ENCODE data around the gene GPR18. TPM values are rescaled to one million over a fixed set of nuclear protein-coding genes. Genes with fewer than 3 reads are reported as not detected.
"Not testable (repeated sequence)": the region's sequence is repeated elsewhere in the genome, so short reads cannot be mapped to it uniquely, and the experiment has no call there.

GPR18 gene
- total RNA-seq, 1 donor from 2014 or later = not detected

- no peak for DNase-seq (ENCODE audit: low read depth in 2 of 2)
Measured at GRCh38 chr13:99266827-99267226, 8.6 kb upstream of the GPR18 start.

GRCh38 chr13:99265821-99266426, 7.7 kb upstream of the GPR18 start:
- peak; percentile 66 to 75 for DNase-seq (ENCODE audit: low read depth in 2 of 2)

- no peak for DNase-seq (ENCODE audit: low read depth in 2 of 2)
Measured at GRCh38 chr13:99265162-99265800, 7.1 kb upstream of the GPR18 start.

DNA sequence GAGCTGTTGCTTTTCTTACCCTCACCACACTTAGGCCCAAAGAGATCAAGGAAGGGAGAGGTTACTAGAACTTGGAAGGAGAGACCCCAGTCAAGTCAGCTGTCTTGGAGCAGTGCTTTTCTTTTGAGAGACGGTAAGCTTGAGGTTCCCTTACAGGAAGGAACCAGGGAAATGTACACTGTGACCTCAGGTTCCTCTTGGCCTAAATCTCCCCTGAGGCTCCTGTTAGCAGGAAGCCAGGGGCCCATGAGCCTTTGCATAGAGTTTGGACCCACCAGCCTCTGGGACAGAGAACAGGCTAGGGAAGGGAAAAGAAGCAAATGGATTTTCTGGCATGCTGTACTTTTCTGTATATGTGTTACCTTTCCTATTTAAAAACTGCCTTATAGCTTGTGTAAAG, 5.9 kb upstream of the GPR18 start:
- peak in 1 of 2 donors; percentile 18 for DNase-seq (ENCODE audit: low read depth in 2 of 2)

- DNase-seq (ENCODE audit: low read depth in 2 of 2) = no peak
Measured at GRCh38 chr13:99263126-99263785, 5.1 kb upstream of the GPR18 start.

DNA sequence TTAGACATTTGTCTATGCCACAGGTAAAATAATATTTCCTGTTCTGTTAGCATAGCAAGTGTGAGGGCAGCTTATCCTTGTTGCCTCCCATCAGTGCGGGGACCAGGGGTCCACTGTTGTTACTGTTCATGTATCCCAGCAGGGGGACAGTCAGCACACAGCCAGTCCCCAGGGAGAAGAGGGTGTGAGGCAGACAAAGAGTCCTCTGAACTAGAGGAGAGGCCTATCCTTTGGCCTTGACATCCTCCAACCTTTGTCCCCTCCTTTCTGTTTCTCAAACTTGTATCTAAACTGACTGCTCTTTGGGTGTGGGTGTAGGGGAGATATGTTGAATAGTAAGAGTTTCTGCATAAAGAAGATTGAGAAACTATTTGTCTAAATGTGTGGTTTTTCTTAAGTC, 2.9 kb upstream of the GPR18 start:
- no peak for DNase-seq (ENCODE audit: low read depth in 2 of 2)

GRCh38 chr13:99260216-99260615, 2.0 kb upstream of the GPR18 start:
- no peak for DNase-seq (ENCODE audit: low read depth in 2 of 2)

DNA sequence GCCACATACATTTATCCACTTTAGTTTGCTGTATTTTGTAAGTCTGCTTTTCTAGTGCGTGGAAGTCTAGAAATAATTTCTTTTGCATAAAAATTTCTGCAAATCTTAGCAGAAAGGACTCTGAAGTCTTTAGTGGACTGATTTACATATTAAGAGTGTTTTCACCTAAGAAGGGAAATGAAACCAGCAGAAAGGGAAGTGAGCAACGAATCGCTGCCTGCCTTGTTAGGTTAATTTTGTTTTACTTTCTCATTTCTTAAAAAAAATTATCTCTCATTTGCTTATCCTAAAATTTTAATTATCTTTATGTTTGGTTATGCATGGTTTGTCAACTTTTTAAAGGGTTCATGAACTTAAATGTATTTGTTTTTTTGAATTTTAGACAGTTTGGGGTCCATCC, 767 bp upstream of the GPR18 start:
- DNase-seq (ENCODE audit: low read depth in 2 of 2) = no peak

DNA sequence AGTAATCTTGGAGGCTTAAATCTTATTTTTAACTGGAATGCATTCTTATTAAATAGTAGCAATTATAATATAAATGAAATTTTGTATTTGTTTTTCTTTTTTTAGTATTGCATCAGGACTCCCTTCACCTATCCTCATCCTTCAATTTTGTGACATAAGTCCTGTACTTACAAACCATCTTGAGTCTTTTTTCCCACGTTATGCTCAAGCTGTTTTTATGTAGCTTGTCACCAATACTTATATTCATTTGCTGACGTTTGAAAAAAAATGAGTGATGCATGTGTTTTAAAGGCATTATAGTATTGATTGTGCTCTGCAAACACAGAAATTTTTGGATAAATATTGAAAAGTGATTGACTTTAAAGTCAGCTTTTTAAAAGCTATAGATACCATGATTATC, 888 bp downstream of the GPR18 start:
- DNase-seq (ENCODE audit: low read depth in 2 of 2) = no peak

DNA sequence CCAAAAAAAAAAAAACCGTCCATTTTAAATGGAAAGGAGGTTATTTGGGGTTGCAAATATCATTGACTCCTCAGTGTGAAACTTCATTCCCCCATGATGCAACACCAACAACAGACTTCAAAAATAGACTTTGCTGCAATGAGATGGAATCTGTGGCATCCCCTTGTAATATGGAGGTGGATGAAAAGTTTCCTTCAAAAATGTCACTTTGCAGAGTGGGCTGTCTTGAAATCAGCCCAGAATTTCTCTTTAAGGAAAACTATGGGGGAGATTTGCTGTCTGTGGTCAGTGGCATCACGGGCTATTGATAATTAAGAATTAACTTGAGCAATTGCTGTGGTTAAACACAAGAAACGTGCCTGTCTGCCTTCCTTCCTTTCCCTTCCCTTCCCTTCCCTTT, 1.5 kb downstream of the GPR18 start:
- DNase-seq (ENCODE audit: low read depth in 2 of 2) = no peak

DNA sequence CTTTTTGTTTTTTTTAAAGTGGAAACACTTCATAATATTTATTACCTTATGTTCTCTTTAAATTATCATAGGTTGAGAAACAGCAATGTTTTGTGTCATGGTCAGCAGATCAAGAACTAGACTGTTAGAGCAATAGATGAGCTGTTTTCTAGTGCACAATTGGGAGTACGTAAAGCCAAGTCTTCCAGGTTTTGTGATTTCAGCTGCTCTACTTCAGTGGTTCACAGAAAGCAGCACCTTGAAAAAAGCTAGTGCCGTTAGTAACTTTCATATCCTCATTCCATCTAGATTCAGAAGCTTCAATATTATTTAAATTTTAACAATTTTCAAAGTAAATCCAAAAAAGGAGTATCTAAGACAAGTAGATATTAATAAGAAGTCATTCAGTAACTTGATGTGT, 1.9 kb downstream of the GPR18 start:
- DNase-seq (ENCODE audit: low read depth in 2 of 2) = no peak

DNA sequence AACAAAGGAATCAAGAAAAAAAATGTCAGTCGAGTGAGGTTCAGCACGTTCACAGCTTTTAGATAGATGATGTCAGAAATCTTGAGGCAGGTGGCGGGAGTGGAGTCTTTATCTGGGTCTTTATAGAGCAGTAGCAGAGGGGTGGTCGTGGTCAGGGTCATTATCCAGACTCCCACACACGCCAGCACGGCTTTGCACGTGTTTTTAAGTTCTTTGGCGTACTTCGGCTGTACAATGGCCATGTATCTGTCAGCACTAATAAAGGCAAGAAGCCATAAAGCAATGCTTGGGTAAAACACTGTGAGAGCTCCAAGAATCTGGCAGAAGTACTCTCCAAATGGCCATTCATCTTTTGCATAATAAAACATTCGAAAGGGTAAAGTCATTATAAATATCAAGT, 2.9 kb downstream of the GPR18 start:
- DNase-seq (ENCODE audit: low read depth in 2 of 2) = no peak

DNA sequence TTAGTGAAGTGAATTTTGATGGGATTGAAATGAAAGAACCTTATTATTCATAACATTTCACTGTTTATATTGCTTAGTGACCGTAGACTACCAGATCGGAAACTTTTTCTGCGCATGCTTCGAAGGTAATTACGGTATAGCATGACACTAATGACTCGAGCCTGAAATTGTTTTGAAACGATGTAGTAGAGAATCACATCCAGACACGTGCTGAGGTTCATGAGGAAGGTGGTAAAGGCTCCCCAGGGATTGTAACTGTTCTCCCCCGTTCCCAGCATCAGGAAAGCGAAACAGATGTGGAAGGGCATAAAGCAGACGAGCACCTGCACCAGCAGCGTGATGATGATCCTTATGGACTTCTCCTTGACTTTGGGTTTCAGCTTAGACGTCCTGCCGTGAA, 3.3 kb downstream of the GPR18 start:
- no peak for DNase-seq (ENCODE audit: low read depth in 2 of 2)

- no peak for DNase-seq (ENCODE audit: low read depth in 2 of 2)
Measured at GRCh38 chr13:99251921-99252320, 6.3 kb downstream of the GPR18 start.

DNA sequence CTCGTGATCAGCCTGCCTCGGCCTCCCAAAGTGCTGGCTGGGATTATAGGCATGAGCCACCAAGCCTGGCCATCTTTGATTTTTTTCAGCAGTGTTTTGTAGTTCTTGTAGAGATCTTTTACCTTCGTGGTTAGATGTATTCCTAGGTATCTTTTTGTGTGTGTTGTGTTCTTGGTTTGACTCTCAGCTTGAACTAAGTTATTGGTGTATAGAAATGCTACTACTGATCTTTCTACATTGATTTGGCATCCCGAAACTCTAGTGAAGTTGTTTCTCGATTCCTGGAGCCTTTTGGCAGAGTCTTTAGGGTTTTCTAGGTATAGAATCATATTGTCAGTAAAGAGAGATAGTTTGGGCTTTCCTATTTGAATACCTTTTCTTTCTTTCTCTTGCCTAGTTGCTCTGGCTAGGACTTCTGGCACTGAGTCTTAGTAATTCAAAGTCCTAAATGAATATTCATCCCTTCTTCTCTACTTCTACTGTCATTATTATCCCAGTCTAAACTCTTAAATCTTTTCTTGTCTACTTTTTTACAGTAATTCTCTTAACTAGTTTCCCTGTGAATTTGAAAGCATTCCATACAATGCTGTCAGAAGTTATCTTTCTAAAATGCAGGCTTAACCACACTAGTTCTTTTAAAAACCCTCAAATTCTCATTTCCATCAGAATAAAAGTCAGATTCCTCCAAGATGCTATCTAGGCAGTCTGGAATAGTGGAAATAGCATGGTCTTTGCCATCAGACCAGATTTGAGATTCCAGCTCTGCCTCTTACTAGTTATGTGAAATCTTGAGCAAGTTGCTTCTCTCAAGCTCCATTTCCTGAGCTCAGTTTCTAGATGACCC, 7.0 kb downstream of the GPR18 start:
- no peak for DNase-seq (ENCODE audit: low read depth in 2 of 2)

DNA sequence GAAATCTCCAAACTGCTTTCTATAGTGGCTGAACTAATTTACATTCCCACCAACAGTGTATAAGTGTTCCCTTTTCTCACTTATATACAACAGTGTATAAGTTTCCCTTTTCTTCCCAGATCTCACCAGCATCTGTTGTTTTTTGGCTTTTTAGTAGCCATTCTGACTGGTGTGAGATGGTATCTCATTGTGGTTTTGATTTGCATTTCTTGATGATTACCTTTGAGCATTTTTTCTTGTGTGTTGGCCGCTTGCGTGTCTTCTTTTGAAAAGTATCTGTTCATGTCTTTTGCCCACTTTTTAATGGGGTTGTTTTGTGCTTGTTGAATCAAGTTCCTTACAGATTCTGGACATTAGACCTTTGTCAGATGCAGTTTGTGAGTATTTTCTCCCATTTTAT, 8.6 kb downstream of the GPR18 start:
- not testable (repeated sequence) for DNase-seq (ENCODE audit: low read depth in 2 of 2)

GRCh38 chr13:99249178-99249577, 9.0 kb downstream of the GPR18 start:
- DNase-seq (ENCODE audit: low read depth in 2 of 2) = not testable (repeated sequence)

DNA sequence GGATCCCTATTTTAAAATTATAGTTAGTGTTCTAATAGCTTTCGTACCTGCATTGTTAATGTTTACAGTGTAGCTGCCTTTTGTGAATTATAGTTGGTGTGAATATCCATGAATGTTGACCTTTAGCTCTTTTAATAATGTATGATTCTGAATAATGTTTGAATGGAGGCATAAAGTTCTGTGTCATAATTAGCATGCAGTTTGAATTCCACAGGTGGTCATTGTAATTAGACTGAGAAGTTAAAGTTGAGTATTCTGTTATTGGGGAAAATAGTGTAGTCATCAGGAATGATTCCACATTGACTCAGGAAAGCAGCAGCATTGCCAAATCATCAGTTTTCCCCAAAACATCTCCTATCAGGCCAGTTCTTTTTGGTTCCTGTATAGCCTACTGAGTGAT, 12.1 kb downstream of the GPR18 start:
- DNase-seq (ENCODE audit: low read depth in 2 of 2) = no peak

DNA sequence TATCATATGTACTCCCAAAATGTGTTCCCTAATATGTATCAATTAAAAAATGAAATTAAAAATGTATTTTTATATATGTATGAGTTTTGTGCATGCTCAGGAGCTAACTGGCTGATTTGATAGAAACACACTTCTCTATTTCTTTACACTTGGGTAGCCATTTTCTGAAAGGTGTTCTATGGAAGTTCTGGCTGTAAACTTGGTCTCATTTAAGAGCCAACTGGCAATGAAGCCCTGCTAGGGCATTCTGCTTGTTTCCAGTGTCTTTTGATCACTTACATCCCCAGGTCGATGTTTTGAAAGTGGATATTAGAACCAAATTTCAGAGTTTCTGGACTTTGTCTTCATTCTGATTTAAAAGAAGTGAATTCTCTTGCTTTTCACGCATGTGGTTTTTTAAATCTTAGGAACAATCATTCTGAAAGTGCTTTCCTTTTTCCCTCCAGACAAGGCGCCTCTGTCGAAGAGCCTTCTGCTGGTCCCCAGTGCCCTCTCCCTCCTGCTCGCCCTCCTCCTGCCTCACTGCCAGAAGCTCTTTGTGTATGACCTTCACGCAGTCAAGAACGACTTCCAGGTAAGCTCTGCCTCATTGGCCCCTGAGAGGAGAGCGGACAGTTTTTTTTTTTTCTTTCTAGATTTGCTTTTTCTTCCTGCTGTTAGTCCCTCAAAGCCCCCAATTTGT, 20.1 kb downstream of the GPR18 start:
- no peak for DNase-seq (ENCODE audit: low read depth in 2 of 2)

GRCh38 chr13:99231721-99232120, 26.5 kb downstream of the GPR18 start:
- DNase-seq (ENCODE audit: low read depth in 2 of 2) = no peak

- DNase-seq (ENCODE audit: low read depth in 2 of 2) = no peak
Measured at GRCh38 chr13:99230991-99231390, 27.2 kb downstream of the GPR18 start.

- not testable (repeated sequence) for DNase-seq (ENCODE audit: low read depth in 2 of 2)
Measured at GRCh38 chr13:99230588-99230987, 27.6 kb downstream of the GPR18 start.

All from dermis microvascular lymphatic vessel endothelial cell (primary cell).